Keratinocyte (primary cell): ENCODE data around the gene VEGFA.

Experiments
- EZH2 ChIP-seq: IDR thresholded peaks from one replicate; pipeline ENCODE4 v1.6.1; 2012; ENCODE audit warnings: inconsistent platforms, mild to moderate bottlenecking, low read length, moderate library complexity
- TF ChIP-seq, protein P1 (sequence below), 3 experiments: IDR thresholded peaks in 1 of 3; conservative IDR thresholded peaks in 1 of 3; optimal IDR thresholded peaks in 1 of 3; 2 replicates in 2 of 3; 3 replicates in 1 of 3; pipeline versions ENCODE3 to v1.5.1; 2011; ENCODE audit warnings: low read length in 3 of 3, mild to moderate bottlenecking in 3 of 3, moderate library complexity in 2 of 3, control low read depth in 1 of 3, inconsistent platforms in 1 of 3; ENCODE audit not compliant: insufficient read depth in 2 of 3; ENCODE audit errors: extremely low read depth in 1 of 3

DNA sequence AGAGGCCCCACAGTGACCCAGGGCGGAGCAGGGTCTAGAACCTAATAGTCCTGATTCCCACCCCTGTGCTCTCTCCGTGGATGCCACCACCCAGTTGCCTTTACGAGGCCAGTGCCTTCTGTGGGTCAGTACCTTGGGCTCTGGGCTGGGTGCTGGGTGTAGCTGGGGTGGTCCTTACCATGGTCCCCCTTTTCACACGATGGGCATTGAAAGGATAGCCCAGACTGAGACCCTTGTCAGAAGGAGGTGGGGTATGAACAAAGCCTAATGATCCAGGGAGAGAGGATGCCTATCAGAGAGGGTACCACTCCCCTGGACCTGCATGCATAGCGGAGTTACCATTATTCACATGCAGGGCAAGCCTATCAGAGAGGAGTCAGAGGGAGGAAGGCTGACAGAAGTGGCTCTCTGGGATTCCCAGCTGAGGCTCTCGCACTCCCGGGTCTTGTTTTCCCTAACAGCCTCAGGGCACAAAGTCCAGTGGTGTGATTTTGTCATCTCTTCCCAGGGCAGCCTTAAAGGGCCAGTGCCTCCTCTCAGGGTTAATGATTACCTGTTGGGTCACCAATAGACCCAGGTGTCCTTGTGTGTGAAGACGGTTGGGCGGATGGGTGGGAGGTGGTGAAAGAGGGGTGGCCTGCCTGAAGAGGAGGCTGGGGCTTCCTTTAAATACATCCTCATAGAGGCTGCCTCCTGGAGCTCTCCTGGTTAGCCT is 36.2 kb downstream of the VEGFA start:
- TF ChIP-seq, protein P1, sequence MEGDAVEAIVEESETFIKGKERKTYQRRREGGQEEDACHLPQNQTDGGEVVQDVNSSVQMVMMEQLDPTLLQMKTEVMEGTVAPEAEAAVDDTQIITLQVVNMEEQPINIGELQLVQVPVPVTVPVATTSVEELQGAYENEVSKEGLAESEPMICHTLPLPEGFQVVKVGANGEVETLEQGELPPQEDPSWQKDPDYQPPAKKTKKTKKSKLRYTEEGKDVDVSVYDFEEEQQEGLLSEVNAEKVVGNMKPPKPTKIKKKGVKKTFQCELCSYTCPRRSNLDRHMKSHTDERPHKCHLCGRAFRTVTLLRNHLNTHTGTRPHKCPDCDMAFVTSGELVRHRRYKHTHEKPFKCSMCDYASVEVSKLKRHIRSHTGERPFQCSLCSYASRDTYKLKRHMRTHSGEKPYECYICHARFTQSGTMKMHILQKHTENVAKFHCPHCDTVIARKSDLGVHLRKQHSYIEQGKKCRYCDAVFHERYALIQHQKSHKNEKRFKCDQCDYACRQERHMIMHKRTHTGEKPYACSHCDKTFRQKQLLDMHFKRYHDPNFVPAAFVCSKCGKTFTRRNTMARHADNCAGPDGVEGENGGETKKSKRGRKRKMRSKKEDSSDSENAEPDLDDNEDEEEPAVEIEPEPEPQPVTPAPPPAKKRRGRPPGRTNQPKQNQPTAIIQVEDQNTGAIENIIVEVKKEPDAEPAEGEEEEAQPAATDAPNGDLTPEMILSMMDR (optimal IDR thresholded peaks at IDR 0.05 in 1 of 3, IDR thresholded peaks at IDR 0.05 in 1 of 3, conservative IDR thresholded peaks at IDR 0.05 in 1 of 3; ENCODE audit: extremely low read depth in 1 of 3, insufficient read depth in 2 of 3, low read length in 3 of 3): no peak
- no peak for TF ChIP-seq EZH2
